H9 (cell line): ENCODE results near the gene MMS19. TPM values are rescaled to one million over a fixed set of nuclear protein-coding genes. Genes with fewer than 3 reads are reported as not detected.

ENCODE experiments used
- DNase-seq: peaks from one replicate; pipeline ENCODE4 v3.0.0-alpha.2; 2017
- H2AFZ ChIP-seq: one replicate; pipeline ENCODE4 v1.6.1; 2013; ENCODE audit warnings: mild to moderate bottlenecking, low read length, control low read depth, moderate library complexity
- H2AK5ac ChIP-seq: 2 replicates; pipeline ENCODE4 v1.6.1; 2013; ENCODE audit warnings: low read length, control low read depth, mixed read lengths; ENCODE audit not compliant: insufficient read length
- H2BK120ac ChIP-seq: one replicate; pipeline ENCODE4 v1.6.1; 2013; ENCODE audit warnings: low read depth, mild to moderate bottlenecking, low read length, control low read depth, inconsistent platforms; ENCODE audit not compliant: poor library complexity, severe bottlenecking
- H2BK12ac ChIP-seq: 2 replicates; pipeline ENCODE4 v1.6.1; 2013; ENCODE audit warnings: low read length, control low read depth, mixed read lengths, low read depth; ENCODE audit not compliant: insufficient read length
- H2BK15ac ChIP-seq: 2 replicates; pipeline ENCODE4 v1.6.1; 2013; ENCODE audit warnings: low read depth, low read length, control low read depth
- H2BK20ac ChIP-seq: one replicate; pipeline ENCODE4 v1.6.1; 2013; ENCODE audit warnings: low read depth, mild to moderate bottlenecking, low read length, control low read depth, inconsistent platforms; ENCODE audit not compliant: poor library complexity, severe bottlenecking
- H2BK5ac ChIP-seq: 2 replicates; pipeline ENCODE4 v1.6.1; 2013; ENCODE audit warnings: low read length, control low read depth, mixed read lengths; ENCODE audit not compliant: insufficient read length
- H3K14ac ChIP-seq: 2 replicates; pipeline ENCODE4 v1.6.1; 2013; ENCODE audit warnings: low read length, control low read depth; ENCODE audit not compliant: insufficient read depth
- H3K18ac ChIP-seq: 2 replicates; pipeline ENCODE4 v1.6.1; 2013; ENCODE audit warnings: low read depth, mild to moderate bottlenecking, mixed read lengths, low read length, control low read depth; ENCODE audit not compliant: insufficient read length
- H3K23ac ChIP-seq: 2 replicates; pipeline ENCODE4 v1.6.1; 2013; ENCODE audit warnings: low read length, control low read depth, mixed read lengths, low read depth; ENCODE audit not compliant: insufficient read length
- H3K23me2 ChIP-seq: 2 replicates; pipeline ENCODE4 v1.6.1; 2013; ENCODE audit warnings: low read depth, mild to moderate bottlenecking, mixed read lengths, low read length, control low read depth; ENCODE audit not compliant: insufficient read length, poor library complexity, severe bottlenecking
- H3K27ac ChIP-seq: 2 replicates; pipeline ENCODE4 v1.5.1; 2013; ENCODE audit warnings: low read length, control low read depth, mixed read lengths, low read depth; ENCODE audit not compliant: insufficient read length
- H3K27me3 ChIP-seq: 2 replicates; pipeline ENCODE4 v1.6.1; 2013; ENCODE audit warnings: low read length, control low read depth, inconsistent platforms; ENCODE audit not compliant: insufficient read depth
- H3K4ac ChIP-seq: 2 replicates; pipeline ENCODE4 v1.6.1; 2013; ENCODE audit warnings: low read depth, mild to moderate bottlenecking, control low read depth, inconsistent platforms, low read length, moderate library complexity
- H3K4me1 ChIP-seq: 2 replicates; pipeline ENCODE4 v1.6.1; 2013; ENCODE audit warnings: low read length, control low read depth, inconsistent platforms; ENCODE audit not compliant: insufficient read depth
- H3K4me2 ChIP-seq: 2 replicates; pipeline ENCODE4 v1.6.1; 2013; ENCODE audit warnings: low read length, control low read depth, mixed read lengths; ENCODE audit not compliant: insufficient read length, insufficient read depth
- H3K56ac ChIP-seq: 2 replicates; pipeline ENCODE4 v1.6.1; 2013; ENCODE audit warnings: low read depth, mild to moderate bottlenecking, mixed read lengths, low read length, control low read depth; ENCODE audit not compliant: insufficient read length
- H3K79me1 ChIP-seq: 2 replicates; pipeline ENCODE4 v1.6.1; 2013; ENCODE audit warnings: low read depth, mild to moderate bottlenecking, moderate library complexity, low read length, control low read depth, inconsistent platforms; ENCODE audit not compliant: insufficient read depth, poor library complexity, severe bottlenecking
- H3K79me2 ChIP-seq: 2 replicates; pipeline ENCODE4 v1.6.1; 2013; ENCODE audit warnings: low read length, control low read depth, inconsistent platforms; ENCODE audit not compliant: insufficient read depth
- H3K9ac ChIP-seq: 2 replicates; pipeline ENCODE4 v1.6.1; 2013; ENCODE audit warnings: low read length, control low read depth, mixed read lengths; ENCODE audit not compliant: insufficient read length; ENCODE audit errors: extremely low read depth
- H3K9me3 ChIP-seq: one replicate; pipeline ENCODE4 v1.6.1; 2013; ENCODE audit warnings: low read depth, low read length, inconsistent platforms; ENCODE audit not compliant: control insufficient read depth
- H3T11ph ChIP-seq: one replicate; pipeline ENCODE4 v1.6.1; 2013; ENCODE audit warnings: mild to moderate bottlenecking, low read length, control low read depth, inconsistent platforms
- H4K20me1 ChIP-seq: one replicate; pipeline ENCODE4 v1.6.1; 2013; ENCODE audit not compliant: control insufficient read depth, insufficient read length, insufficient read depth
- H4K5ac ChIP-seq: 2 replicates; pipeline ENCODE4 v1.6.1; 2013; ENCODE audit warnings: low read depth, mild to moderate bottlenecking, mixed read lengths, low read length, control low read depth; ENCODE audit not compliant: insufficient read length
- H4K8ac ChIP-seq: replicated peaks from 2 replicates; pipeline ENCODE4 v1.6.1; 2013; ENCODE audit warnings: low read length, control low read depth, mixed read lengths, low read depth; ENCODE audit not compliant: insufficient read length
- H4K91ac ChIP-seq: 2 replicates; pipeline ENCODE4 v1.6.1; 2013; ENCODE audit warnings: low read depth, mild to moderate bottlenecking, moderate library complexity, mixed read lengths, low read length, control low read depth; ENCODE audit not compliant: insufficient read length
- H3K27ac Mint-ChIP-seq, 3 experiments: 2 replicates in 2 of 3; 3 replicates in 1 of 3; pipeline ENCODE4 v1.8.0; 2020 to 2021; ENCODE audit warnings: mixed read lengths in 3 of 3, mild to moderate bottlenecking in 1 of 3, moderate library complexity in 1 of 3
- H3K27me3 Mint-ChIP-seq: 2 replicates; pipeline ENCODE4 v1.8.0; 2021; ENCODE audit warnings: low read depth, mild to moderate bottlenecking, moderate library complexity, mixed read lengths
- H3K36me3 Mint-ChIP-seq, 3 experiments: 2 replicates in 2 of 3; 3 replicates in 1 of 3; pipeline ENCODE4 v1.8.0; 2020 to 2021; ENCODE audit warnings: low read depth in 3 of 3, mixed read lengths in 3 of 3; ENCODE audit not compliant: insufficient read depth in 1 of 3
- H3K4me1 Mint-ChIP-seq, 2 experiments: 2 replicates each; pipeline ENCODE4 v1.8.0; 2020; ENCODE audit warnings: mixed read lengths in 2 of 2
- H3K4me3 Mint-ChIP-seq, 2 experiments: 2 replicates in 1 of 2; 3 replicates in 1 of 2; pipeline ENCODE4 v1.8.0; 2020 to 2021; ENCODE audit warnings: mild to moderate bottlenecking in 2 of 2, mixed read lengths in 2 of 2, moderate library complexity in 1 of 2
- H3K9me3 Mint-ChIP-seq, 2 experiments: 2 replicates in 1 of 2; 3 replicates in 1 of 2; pipeline ENCODE4 v1.8.0; 2020; ENCODE audit warnings: mild to moderate bottlenecking in 2 of 2, mixed read lengths in 2 of 2, moderate library complexity in 1 of 2
- WGBS: extraction: QIAGEN DNeasy Blood & Tissue Kit; methylation state at CpG from one replicate; pipeline ENCODE4 v1.1.7; 2013; ENCODE audit warnings: missing lambda C conversion rate, low lambda C conversion rate, mixed read lengths; ENCODE audit not compliant: insufficient read length; ENCODE audit errors: extremely low coverage; 5-methylcytosine and 5-hydroxymethylcytosine counted together
- total RNA-seq: library from RNA; stranded (reverse); gene quantifications from 2 replicates; pipeline ENCODE4 v1.2.1, GENCODE V29; 2021
- TF ChIP-seq, protein P1 (sequence below): fragments of 200-600 bp; sonication (generic); conservative IDR thresholded peaks from 3 replicates; pipeline ENCODE4 v1.8.0; 2021; ENCODE audit warnings: antibody characterized with exemption, mild to moderate bottlenecking

MMS19 gene
- total RNA-seq, 1 experiment from 2014 or later: 102 TPM

- Histone ChIP-seq H3K27ac (no peak overlapping the region), H3K79me1 (peaks cover 12% of the 10 kb centered on the region), H4K8ac (no peak overlapping the region), H3K27me3 (no peaks in the 10 kb centered on the region), H3K14ac (no peak overlapping the region), H2BK15ac (no peak overlapping the region), H2BK120ac (no peak overlapping the region), H3K56ac (no peak overlapping the region), H4K20me1 (no peaks in the 10 kb centered on the region), H2AFZ (no peak overlapping the region), H3K79me2 (peaks cover 14% of the 10 kb centered on the region; the same call in 1 of the 2 replicates), H4K5ac (no peak overlapping the region), H3K18ac (no peak overlapping the region), H2BK12ac (no peak overlapping the region), H2BK5ac (no peak overlapping the region), H3K9me3 (no peaks in the 10 kb centered on the region), H3K4me2 (no peak overlapping the region), H3K4ac (no peak overlapping the region), H3K9ac (no peak overlapping the region), H4K91ac (no peak overlapping the region), H3K4me1 (peaks cover 3% of the 10 kb centered on the region; the same call in 1 of the 2 replicates), H3T11ph (no peak overlapping the region), H3K23ac (no peak overlapping the region), H3K23me2 (no peaks in the 10 kb centered on the region), H2AK5ac (no peak overlapping the region), H2BK20ac (no peak overlapping the region)
- Mint-ChIP-seq H3K36me3 (peaks cover 0 to 26% (median 18%) of the 10 kb centered on the region in 3 experiments; a peak in 6 of 7 replicates), H3K4me3 (no peak overlapping the region), H3K27ac (0 out of 7 replicates have a peak overlapping the region, but pooled peaks of 1 of the 3 experiments have one; percentile 20), H3K27me3 (no peaks in the 10 kb centered on the region), H3K9me3 (no peaks in the 10 kb centered on the region), H3K4me1 (peaks cover 10 to 13% of the 10 kb centered on the region in 2 experiments)
- no CpG with 5 or more reads among the region's 4 CpGs for whole genome bisulfite sequencing
- TF ChIP-seq, protein P1, sequence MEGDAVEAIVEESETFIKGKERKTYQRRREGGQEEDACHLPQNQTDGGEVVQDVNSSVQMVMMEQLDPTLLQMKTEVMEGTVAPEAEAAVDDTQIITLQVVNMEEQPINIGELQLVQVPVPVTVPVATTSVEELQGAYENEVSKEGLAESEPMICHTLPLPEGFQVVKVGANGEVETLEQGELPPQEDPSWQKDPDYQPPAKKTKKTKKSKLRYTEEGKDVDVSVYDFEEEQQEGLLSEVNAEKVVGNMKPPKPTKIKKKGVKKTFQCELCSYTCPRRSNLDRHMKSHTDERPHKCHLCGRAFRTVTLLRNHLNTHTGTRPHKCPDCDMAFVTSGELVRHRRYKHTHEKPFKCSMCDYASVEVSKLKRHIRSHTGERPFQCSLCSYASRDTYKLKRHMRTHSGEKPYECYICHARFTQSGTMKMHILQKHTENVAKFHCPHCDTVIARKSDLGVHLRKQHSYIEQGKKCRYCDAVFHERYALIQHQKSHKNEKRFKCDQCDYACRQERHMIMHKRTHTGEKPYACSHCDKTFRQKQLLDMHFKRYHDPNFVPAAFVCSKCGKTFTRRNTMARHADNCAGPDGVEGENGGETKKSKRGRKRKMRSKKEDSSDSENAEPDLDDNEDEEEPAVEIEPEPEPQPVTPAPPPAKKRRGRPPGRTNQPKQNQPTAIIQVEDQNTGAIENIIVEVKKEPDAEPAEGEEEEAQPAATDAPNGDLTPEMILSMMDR: no peak
- no peak for DNase-seq
Observed at GRCh38 chr10:97485647-97486281, 12.5 kb downstream of the MMS19 start.
